GM21447 (cell line): Measurements from ENCODE around the gene SLC44A2.

Source experiments
- ATAC-seq: cut with Tn5 transposase; IDR thresholded peaks from one replicate; pipeline ENCODE4 v1.9.1; 2021; ENCODE audit not compliant: unreplicated experiment

Gene SLC44A2

DNA sequence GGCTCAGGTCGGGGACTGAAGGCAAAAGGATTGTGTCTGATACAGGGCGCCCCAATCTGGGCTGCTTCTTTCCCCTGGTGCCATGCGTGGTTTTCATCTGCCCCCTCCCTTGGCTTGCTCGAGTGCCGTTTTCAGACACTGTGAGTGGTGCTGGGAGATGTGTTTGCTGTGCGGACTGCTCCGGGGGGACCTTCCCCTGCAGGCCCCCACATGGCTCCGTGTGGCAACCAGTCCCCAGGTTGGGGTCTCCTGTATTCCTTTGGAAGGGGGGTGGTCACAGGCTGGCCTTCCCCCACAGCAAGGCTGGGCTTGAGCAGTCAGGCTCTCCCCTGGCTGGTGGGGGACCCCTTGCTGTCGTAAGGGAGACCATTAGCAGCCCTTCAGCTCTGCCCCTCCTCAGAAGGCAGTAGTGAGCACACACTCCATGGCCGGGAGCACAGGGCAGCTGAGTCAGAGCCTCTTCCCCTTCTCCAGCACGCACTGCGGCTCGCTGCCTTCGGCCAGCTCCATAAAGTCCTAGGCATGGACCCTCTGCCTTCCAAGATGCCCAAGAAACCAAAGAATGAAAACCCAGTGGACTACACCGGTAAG, 55.3 kb downstream of the SLC44A2 start:
- ATAC-seq: no peak

DNA sequence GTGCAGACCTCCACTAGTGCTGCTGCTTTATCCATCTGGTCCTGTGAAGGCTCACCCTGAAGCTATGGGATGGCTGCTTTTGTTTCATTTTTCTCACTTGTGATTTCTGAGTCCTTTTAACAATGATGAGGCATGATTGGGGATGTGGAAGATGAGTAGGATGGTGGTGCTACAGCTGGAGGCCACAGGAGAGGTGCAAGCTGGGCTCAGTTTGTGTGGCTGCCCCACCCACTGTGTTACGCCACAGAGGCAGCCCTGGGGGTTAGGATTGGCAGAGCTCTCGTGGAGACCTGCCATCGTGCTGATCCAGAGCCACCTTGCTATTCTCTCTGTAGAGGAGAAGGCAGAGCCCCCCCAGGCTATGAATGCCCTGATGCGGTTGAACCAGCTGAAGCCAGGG, 56.3 kb downstream of the SLC44A2 start:
- no peak for ATAC-seq

DNA sequence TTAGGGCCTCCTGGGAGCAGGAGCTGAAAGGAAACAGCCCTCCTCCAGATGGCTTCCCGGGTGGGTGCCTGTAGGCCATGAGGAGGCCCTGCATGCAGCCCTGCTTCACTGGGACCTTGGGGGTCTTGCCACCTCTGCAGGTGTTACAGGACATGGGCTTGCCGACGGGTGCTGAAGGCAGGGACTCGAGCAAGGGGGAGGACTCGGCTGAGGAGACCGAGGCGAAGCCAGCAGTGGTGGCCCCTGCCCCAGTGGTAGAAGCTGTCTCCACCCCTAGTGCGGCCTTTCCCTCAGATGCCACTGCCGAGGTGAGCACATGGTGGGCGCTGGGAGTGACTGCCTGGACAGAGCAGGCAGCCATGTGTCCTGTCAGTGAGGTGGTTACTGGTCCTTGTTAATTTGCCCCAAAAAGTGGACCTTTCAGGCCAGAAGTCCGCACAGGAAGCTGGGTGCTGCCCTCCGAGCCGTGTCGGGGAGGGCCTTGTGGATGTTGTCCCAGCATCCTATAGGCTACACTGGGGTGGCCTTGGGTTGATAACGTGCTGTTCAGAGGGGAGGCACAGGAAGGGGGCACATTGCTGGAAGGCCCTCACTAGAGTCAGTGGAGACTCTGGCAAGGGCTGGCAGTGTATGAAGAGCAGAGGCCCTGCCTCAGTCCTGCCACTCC, 57.2 kb downstream of the SLC44A2 start:
- ATAC-seq: no peak

DNA sequence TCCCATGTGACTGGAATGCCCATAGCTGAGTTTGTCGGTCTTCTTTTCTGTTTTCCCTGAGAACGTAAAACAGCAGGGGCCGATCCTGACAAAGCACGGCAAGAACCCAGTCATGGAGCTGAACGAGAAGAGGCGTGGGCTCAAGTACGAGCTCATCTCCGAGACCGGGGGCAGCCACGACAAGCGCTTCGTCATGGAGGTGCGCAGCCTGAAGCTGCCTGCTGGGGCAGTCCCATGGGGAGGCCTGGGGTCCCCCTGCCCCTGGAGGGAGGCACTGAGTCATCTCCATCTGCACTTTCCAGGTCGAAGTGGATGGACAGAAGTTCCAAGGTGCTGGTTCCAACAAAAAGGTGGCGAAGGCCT, 57.7 kb downstream of the SLC44A2 start:
- ATAC-seq: no peak

DNA sequence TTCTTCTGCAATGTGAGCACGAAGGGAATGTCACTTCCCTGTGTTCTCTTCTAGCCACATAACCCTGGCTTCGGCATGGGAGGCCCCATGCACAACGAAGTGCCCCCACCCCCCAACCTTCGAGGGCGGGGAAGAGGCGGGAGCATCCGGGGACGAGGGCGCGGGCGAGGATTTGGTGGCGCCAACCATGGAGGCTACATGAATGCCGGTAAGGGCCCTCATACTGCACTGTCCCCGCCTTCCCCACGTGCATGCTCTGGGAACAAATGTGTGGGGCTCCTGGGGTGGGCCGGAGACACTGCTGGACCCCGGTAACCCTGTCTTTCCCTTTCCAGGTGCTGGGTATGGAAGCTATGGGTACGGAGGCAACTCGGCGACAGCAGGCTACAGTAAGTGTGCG, 58.2 kb downstream of the SLC44A2 start:
- ATAC-seq: no peak

DNA sequence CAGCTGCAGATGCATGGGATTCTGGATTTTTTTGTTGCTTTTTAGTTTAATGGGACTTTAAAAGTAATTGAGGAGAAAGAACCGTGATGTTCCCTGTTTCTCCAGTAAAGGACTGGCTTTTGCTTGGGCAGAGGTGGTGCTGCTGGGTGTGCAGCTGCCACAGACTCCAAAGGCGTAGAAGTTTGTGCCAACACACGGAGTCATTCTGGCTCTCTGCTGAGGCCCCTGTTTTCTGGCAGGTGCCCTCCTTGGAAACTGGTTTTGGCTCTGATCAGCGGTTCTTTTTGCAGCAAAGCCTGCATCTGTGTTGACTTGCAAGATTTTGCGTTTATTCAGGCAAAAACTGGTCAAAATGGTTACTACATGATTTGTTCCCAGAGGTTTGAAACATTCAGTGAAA, 59.9 kb downstream of the SLC44A2 start:
- no peak for ATAC-seq

DNA sequence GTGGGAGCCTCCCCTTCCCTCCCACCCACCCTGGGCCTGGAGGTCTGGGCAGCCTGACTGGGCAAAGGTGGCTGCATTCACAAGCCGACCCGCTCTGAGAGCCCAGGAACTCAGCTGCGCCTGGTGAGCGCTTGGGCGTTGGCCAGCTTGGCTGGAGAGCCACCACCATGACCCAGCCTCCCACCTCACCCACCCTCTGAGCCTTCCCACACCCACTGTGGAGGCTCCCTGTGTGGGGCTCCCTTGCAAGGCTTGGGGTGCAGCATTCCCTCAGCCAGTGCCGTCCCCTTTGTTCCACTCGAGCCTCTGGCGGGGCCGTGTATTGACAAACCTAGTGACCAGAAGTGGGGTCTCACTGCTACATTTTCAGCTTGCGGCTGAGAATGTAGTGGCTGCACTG, 60.8 kb downstream of the SLC44A2 start:
- no peak for ATAC-seq

DNA sequence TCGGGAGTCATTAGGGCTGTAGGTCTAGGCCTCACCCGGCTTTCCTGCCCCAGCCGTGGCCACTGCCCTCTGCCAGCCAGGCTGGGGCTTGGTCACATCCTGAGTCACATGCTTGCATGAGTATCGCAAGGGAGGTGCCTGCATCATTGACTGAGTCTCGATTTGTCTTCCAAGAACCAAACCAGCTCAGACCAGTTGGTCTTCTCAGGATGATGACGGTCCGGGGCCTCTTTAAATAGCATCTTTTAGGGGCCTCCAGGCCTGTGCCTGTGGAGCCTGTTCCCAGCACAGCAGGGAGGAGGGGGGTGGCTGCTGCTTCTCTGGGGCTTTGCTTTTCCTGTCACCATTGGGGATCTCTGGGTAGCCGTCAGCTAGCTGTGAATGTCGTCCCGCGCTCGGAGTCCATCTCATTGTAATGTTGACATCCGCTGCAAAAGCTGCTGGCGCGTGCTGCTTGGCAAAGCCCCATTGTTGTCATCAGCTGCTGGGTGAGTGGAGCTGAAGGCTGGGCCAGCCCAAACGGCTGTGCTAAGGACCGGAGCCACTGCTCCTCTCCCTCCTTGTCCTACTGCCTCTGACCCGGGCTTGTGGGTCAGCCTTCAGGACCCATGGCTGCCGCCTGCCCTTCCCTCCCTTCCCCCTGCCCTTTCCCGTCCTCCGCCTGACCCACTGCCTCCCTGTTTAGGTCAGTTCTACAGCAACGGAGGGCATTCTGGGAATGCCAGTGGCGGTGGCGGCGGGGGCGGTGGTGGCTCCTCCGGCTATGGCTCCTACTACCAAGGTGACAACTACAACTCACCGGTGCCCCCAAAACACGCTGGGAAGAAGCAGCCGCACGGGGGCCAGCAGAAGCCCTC, 61.5 kb downstream of the SLC44A2 start:
- no peak for ATAC-seq

DNA sequence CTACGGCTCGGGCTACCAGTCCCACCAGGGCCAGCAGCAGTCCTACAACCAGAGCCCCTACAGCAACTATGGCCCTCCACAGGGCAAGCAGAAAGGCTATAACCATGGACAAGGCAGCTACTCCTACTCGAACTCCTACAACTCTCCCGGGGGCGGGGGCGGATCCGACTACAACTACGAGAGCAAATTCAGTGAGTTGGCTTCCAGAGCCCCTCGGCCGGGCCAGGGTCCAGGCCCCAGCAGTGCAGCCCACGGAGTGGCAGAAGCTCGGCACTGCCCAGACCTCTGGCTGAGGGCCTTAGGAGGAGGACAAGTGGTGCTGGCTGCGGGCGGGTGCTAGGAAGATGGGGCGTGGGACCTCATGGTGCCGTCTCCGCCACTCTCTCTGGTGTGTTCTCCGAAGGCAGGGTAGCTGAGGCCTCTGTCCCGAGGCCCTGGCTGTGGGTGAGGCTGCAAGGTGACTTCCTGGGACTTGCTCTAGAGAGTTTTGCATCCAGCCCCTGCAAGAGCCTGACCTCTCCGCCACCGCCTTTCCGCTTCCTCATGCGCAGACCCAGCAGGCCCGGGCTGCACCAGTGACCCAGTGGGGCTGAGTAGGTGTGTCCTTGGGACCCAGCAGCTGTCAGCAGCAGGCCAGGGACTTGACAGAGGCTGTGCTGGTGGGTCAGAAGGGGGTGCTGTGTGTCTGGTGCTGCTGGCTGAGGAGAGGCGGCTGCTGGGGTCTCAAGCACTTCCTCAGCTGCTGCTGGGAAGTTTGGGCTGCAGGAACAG, 62.4 kb downstream of the SLC44A2 start:
- ATAC-seq: no peak

DNA sequence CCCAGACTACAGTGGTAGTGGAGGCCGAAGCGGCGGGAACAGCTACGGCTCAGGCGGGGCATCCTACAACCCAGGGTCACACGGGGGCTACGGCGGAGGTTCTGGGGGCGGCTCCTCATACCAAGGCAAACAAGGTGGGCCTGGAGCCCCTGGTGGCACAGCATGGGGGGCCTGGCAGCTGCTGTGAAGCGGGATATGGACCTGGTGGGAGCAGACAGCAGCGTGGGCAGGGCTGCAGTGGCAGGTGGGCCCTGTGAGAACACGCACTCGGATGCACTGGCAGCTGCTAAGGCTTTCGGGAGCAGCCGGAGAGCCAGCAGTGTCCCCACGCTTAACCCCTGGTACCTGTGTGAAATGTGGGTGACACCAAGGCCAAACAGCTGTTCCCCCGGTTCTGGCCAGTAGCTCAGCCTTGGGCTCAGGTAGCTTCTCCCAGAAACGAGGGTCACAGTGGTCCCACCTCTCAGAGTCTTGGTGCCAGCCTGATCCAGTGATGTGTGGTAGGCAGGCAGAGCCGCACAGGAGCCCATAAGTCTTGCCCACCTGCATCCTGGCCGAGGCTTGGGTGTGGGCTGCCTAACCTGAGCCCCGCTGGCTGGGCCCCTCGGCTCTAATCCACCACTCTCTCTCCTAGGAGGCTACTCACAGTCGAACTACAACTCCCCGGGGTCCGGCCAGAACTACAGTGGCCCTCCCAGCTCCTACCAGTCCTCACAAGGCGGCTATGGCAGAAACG, 63.4 kb downstream of the SLC44A2 start:
- no peak for ATAC-seq

DNA sequence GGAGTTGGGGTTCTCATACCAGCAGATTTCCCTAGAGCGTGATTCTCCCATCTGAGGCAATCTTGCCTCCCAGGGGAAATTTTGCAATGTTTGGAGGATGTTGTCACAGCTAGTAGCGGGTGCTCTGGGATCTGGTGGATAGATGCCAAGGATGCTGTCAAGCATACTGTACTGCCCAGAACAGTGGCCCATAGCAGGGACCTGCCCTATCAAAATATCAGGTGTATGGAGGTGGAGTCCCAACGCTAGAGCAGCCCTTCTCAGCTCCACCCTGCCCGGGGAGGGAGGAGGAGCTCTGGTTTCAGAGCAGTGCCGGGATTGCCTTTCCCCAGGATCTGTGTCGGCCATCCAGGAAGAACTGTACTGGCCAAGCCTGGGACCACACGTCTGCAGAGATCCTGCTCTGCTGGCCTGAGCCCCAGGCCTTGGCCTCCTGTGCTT, 65.0 kb downstream of the SLC44A2 start:
- ATAC-seq: no peak

DNA sequence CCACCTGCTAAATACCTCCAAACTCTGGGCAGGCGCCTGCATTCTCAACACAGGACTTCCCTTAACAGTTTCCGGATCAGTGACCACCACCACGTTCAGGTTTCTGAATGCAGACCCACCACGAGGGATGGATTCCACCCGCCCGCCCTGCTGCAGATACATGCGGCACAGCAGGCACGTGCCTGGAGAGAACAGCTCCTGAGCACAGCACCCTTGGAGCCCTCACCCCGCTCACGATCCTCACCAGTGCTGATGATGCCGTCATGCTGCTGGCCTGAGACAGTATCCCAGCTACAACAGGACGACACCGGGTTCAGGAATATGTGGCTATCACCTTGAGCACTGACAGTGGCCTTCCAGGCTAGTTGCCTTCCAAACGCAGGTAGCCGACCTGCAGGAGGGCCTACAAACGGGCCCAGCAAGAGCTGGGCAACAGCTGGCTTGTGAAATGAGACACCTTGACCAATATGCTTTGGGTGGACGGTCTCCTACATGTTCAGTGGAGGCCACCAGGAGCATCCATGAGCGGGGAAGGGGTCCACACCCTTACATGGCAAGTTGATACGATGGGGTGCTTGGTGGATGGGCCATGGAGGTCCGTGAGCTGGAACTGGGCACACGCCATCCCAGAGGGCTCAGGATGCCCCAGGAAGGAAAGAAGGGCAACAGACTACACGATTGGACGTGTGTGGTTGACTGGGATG, 66.0 kb downstream of the SLC44A2 start:
- no peak for ATAC-seq

DNA sequence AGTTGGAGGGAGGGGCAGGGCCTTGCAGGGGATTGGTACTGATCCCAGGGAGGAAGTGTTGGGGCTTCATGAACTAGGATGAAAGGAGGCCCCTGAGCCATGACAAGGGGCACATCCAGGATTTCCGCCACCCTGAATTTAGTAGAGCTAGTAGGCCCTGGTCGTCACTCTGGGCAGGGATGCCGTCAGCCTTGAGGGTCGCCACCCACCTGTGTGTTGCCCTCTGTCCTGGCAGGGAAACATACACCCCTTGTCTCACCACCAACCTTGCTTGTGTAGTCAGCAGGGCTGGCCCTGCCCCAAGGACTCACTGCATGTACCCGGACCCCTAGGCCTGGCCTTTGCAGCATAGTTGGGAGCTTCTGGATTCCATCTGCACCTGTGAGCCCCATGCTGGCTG, 66.5 kb downstream of the SLC44A2 start:
- no peak for ATAC-seq

DNA sequence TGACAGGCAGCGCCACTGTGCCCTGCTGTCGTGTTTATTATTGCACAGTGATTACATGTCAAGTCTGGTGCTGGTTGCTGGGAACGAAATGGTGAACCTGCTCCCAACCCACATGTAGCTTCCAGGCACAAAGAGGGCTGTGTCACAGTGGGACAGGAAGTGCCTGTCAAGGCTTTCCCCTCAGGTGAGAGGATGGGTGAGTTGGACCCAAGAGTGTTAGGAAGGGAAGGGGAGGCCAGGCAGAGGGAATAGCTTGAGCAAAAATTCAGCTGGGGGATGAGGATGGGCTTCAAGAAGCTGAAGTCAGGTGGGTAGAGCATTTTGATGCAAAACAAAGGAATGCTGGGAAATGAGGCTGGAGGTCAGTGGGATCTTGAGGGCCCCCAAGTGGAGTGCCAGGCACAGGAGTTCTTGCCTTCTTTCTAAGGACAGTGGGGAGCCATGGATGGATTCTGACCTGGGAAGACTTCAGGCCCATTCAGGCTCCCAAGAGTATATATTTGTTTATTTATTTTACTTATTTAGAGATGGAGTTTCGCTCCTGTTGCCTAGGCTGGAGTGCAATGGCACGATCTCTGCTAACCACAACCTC, 67.4 kb downstream of the SLC44A2 start:
- ATAC-seq: no peak
